Measurements from ENCODE around the gene NINJ1. TPM values are rescaled to one million over a fixed set of nuclear protein-coding genes. Genes with fewer than 3 reads are reported as not detected.

NINJ1 gene
- total RNA-seq, 1 experiment from 2014 or later: 41.3 TPM

DNA sequence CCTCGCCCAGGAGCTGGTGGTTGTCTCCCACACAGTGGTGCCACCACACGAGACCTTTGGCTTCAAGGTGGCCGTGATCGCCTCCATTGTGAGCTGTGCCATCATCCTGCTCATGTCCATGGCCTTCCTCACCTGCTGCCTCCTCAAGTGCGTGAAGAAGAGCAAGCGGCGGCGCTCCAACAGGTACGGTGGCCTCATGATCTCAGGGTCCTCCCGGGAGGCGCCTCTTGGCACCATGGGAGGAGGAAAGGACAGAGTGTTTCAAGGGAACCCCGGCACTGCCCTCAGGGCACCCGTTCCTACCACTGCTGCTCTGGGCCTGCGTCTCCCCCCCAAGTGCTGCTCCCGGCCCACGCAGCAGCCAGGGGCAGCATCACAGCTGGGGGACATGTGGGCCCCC lies 56.2 kb downstream of the NINJ1 start:
- 0 out of 2 replicates have a peak, but pooled peaks cover 2% of the 10 kb centered on the region for H3K4me1 Mint-ChIP-seq
- H3K4me3 Mint-ChIP-seq: no peak overlapping the region
- DNase-seq (ENCODE audit: low spot score) (no peak), ATAC-seq (no peak)
- no peaks in the 10 kb centered on the region for H3K27me3 Mint-ChIP-seq (ENCODE audit: low read depth)
- no peaks in the 10 kb centered on the region for H3K9me3 Mint-ChIP-seq
- H3K36me3 Mint-ChIP-seq: no peaks in the 10 kb centered on the region
- H3K27ac Mint-ChIP-seq: no peak overlapping the region
- ChIA-PET CTCF (no interaction called here), POLR2A (no interaction called here)
- TF ChIP-seq RELA (CRISPR knock-in tag; IDR thresholded peaks at IDR 0.05; ENCODE audit: borderline replicate concordance) (no peak), ATF3 (CRISPR knock-in tag; conservative IDR thresholded peaks at IDR 0.05) (no peak), NR2C2 (CRISPR knock-in tag; IDR thresholded peaks at IDR 0.05) (no peak)
- TF ChIP-seq, protein P1, sequence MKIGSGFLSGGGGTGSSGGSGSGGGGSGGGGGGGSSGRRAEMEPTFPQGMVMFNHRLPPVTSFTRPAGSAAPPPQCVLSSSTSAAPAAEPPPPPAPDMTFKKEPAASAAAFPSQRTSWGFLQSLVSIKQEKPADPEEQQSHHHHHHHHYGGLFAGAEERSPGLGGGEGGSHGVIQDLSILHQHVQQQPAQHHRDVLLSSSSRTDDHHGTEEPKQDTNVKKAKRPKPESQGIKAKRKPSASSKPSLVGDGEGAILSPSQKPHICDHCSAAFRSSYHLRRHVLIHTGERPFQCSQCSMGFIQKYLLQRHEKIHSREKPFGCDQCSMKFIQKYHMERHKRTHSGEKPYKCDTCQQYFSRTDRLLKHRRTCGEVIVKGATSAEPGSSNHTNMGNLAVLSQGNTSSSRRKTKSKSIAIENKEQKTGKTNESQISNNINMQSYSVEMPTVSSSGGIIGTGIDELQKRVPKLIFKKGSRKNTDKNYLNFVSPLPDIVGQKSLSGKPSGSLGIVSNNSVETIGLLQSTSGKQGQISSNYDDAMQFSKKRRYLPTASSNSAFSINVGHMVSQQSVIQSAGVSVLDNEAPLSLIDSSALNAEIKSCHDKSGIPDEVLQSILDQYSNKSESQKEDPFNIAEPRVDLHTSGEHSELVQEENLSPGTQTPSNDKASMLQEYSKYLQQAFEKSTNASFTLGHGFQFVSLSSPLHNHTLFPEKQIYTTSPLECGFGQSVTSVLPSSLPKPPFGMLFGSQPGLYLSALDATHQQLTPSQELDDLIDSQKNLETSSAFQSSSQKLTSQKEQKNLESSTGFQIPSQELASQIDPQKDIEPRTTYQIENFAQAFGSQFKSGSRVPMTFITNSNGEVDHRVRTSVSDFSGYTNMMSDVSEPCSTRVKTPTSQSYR (CRISPR knock-in tag; IDR thresholded peaks at IDR 0.05): no peak

DNA sequence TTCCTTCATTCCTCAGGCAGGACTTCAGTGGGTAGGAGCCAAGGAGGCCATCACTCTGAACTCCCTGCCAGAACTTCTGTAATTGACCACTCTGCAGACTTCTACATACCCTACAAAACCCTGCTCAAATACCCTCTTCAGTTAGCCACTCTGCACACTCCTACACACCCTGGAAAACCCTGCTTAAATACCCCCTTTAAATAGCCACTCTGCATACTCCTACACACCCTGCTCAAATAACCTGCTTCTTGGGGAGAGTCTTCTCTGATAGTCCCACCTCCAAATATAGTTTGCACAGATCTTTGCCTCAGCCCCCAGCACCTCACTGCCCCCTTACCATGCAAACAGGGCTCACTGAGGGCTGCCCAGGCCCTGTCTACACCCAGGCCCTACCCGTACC lies 56.7 kb downstream of the NINJ1 start:
- TF ChIP-seq FOXP4 (CRISPR knock-in tag; IDR thresholded peaks at IDR 0.05) (no peak), CBFB (CRISPR knock-in tag; IDR thresholded peaks at IDR 0.05; ENCODE audit: low read depth) (no peak), FOXP1 (CRISPR knock-in tag; IDR thresholded peaks at IDR 0.05; ENCODE audit: borderline replicate concordance) (no peak), JUN (CRISPR knock-in tag; IDR thresholded peaks at IDR 0.05) (no peak), HMGA2 (CRISPR knock-in tag; IDR thresholded peaks at IDR 0.05) (no peak), ZNF416 (CRISPR knock-in tag; IDR thresholded peaks at IDR 0.05) (no peak), TCF7 (CRISPR knock-in tag; IDR thresholded peaks at IDR 0.05; ENCODE audit: low read depth) (no peak), GABPB1 (CRISPR knock-in tag; IDR thresholded peaks at IDR 0.05) (no peak), SMAD3 (CRISPR knock-in tag; IDR thresholded peaks at IDR 0.05; ENCODE audit: borderline replicate concordance) (no peak), ZNF121 (CRISPR knock-in tag; IDR thresholded peaks at IDR 0.05) (no peak), SOX15 (CRISPR knock-in tag; IDR thresholded peaks at IDR 0.05) (no peak), ERG (CRISPR knock-in tag; IDR thresholded peaks at IDR 0.05) (no peak), ZNF423 (CRISPR knock-in tag; IDR thresholded peaks at IDR 0.05) (no peak), OVOL2 (CRISPR knock-in tag; IDR thresholded peaks at IDR 0.05; ENCODE audit: borderline replicate concordance) (no peak)
- TF ChIP-seq, protein P2, sequence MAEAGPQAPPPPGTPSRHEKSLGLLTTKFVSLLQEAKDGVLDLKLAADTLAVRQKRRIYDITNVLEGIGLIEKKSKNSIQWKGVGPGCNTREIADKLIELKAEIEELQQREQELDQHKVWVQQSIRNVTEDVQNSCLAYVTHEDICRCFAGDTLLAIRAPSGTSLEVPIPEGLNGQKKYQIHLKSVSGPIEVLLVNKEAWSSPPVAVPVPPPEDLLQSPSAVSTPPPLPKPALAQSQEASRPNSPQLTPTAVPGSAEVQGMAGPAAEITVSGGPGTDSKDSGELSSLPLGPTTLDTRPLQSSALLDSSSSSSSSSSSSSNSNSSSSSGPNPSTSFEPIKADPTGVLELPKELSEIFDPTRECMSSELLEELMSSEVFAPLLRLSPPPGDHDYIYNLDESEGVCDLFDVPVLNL (CRISPR knock-in tag; IDR thresholded peaks at IDR 0.05; ENCODE audit: borderline replicate concordance, low read depth): no peak
- ATAC-seq: no peak
- H3K4me3 Mint-ChIP-seq: no peak overlapping the region
- no peak overlapping the region for H3K27ac Mint-ChIP-seq
- DNase-seq (ENCODE audit: low spot score): no peak
- no peaks in the 10 kb centered on the region for H3K36me3 Mint-ChIP-seq
- ChIA-PET CTCF (no interaction called here), POLR2A (no interaction called here)
- H3K27me3 Mint-ChIP-seq (ENCODE audit: low read depth): no peaks in the 10 kb centered on the region
- H3K9me3 Mint-ChIP-seq: no peaks in the 10 kb centered on the region
- H3K4me1 Mint-ChIP-seq: 0 out of 2 replicates have a peak, but pooled peaks cover 2% of the 10 kb centered on the region
